Ectodermal cell (in vitro differentiated cells): ENCODE results near the gene DNMT3L.
"Not testable (repeated sequence)": the region's sequence is repeated elsewhere in the genome, so short reads cannot be mapped to it uniquely, and the experiment has no call there.

Source experiments
- H3K27ac ChIP-seq: 2 replicates; pipeline ENCODE4 v1.7.0; 2013; ENCODE audit warnings: mild to moderate bottlenecking, low read depth, low read length; ENCODE audit not compliant: insufficient read depth, poor library complexity, severe bottlenecking
- H3K27me3 ChIP-seq: 2 replicates; pipeline ENCODE4 v1.7.0; 2013; ENCODE audit warnings: mild to moderate bottlenecking, low read length; ENCODE audit not compliant: insufficient read depth, control insufficient read depth, poor library complexity, severe bottlenecking
- H3K36me3 ChIP-seq: one replicate; pipeline ENCODE4 v1.7.0; 2013; ENCODE audit warnings: low read length; ENCODE audit not compliant: control insufficient read depth, insufficient read depth
- H3K4me1 ChIP-seq: one replicate; pipeline ENCODE4 v1.7.0; 2013; ENCODE audit warnings: low read length; ENCODE audit not compliant: control insufficient read depth, insufficient read depth
- H3K4me3 ChIP-seq: 2 replicates; pipeline ENCODE4 v1.7.0; 2013; ENCODE audit warnings: low read depth, low read length, control low read depth; ENCODE audit not compliant: insufficient read depth
- H3K9me3 ChIP-seq: 2 replicates; pipeline ENCODE4 v1.7.0; 2013; ENCODE audit warnings: mild to moderate bottlenecking, low read length, moderate library complexity; ENCODE audit not compliant: control insufficient read depth
- WGBS, 2 experiments: methylation state at CpG; one replicate each; pipeline ENCODE4 v1.1.7; 2013; ENCODE audit warnings: missing lambda C conversion rate in 2 of 2; 5-methylcytosine and 5-hydroxymethylcytosine counted together

The DNMT3L gene

DNA sequence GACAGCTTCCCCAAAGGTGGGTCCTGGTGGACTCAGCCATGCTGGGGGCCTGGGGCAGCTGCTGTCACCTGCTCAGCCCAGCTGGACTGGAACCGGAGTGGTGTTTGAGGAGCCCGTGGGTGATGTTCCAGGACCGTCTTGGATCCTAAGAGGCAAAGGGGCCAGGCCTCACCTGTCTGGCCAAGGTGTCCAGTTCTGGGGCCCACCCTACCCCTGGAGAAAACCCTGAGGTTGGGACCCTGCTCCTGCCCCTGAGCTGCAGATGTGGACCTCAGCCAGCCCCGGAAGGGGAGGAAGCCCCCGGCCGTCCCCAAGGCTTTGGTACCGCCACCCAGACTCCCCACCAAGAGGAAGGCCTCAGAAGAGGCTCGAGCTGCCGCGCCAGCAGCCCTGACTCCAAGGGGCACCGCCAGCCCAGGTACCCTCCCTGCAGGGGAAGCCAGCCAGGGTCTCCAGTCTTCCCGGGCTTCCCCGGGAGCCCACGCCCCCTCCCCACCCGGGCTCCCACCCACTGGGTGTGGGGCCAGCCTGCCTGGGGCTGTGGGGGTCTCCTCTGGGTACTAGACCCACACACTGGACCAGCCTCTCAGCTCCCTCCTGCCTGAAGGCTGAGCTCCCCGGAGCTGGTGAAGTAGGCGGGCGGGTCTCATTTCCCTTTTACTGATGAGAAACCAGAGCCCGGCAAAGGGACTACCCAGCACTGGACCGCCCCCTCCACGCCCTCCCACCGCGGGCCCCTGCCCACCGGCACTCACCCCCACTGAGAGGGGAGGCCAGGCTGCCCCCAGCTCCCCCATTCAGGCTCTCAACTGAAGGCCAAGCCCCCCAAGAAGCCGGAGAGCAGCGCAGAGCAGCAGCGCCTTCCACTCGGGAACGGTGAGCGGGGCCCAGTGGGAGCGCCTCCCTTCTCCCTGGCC, 25.3 kb upstream of the DNMT3L start:
- Histone ChIP-seq H3K4me3 (no peak overlapping the region), H3K4me1 (peaks cover 34% of the 10 kb centered on the region), H3K27ac (no peak overlapping the region), H3K36me3 (no peaks in the 10 kb centered on the region), H3K9me3 (no peaks in the 10 kb centered on the region), H3K27me3 (peaks cover 33% of the 10 kb centered on the region)
- 76 to 78% methylated on average over 31 of the region's 31 CpGs for WGBS, 2 experiments

DNA sequence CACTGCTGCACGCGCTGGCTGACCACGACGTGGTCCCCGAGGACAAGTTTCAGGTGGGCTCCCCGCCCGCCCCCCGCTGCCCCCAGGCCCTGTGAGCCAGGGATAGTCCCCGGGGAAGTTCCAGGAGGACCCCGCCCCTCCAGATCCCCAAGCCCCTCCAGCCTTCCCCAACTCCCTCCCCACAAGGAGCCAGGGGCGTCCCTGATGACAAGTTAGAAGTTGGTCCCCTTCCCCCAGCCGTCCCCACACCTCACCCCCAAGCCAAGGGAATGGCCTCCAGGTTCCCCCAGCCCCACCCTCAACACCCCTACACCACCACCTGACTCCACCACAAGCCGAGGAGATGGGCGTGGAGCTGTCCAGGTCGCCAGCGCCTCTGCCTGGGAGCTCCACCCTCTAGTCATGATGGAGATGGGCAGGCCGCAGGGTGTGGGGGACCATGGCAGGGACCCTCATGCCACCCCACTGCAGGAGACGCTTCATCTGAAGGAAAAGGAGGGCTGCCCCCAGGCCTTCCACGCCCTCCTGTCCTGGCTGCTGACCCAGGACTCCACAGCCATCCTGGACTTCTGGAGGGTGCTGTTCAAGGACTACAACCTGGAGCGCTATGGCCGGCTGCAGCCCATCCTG, 24.5 kb upstream of the DNMT3L start:
- Histone ChIP-seq H3K27ac (no peak overlapping the region), H3K4me1 (peaks cover 34% of the 10 kb centered on the region), H3K4me3 (no peak overlapping the region), H3K9me3 (no peaks in the 10 kb centered on the region), H3K27me3 (peaks cover 33% of the 10 kb centered on the region), H3K36me3 (no peaks in the 10 kb centered on the region)
- WGBS, 2 experiments: 69 to 71% methylated on average over 21 of the region's 21 CpGs

DNA sequence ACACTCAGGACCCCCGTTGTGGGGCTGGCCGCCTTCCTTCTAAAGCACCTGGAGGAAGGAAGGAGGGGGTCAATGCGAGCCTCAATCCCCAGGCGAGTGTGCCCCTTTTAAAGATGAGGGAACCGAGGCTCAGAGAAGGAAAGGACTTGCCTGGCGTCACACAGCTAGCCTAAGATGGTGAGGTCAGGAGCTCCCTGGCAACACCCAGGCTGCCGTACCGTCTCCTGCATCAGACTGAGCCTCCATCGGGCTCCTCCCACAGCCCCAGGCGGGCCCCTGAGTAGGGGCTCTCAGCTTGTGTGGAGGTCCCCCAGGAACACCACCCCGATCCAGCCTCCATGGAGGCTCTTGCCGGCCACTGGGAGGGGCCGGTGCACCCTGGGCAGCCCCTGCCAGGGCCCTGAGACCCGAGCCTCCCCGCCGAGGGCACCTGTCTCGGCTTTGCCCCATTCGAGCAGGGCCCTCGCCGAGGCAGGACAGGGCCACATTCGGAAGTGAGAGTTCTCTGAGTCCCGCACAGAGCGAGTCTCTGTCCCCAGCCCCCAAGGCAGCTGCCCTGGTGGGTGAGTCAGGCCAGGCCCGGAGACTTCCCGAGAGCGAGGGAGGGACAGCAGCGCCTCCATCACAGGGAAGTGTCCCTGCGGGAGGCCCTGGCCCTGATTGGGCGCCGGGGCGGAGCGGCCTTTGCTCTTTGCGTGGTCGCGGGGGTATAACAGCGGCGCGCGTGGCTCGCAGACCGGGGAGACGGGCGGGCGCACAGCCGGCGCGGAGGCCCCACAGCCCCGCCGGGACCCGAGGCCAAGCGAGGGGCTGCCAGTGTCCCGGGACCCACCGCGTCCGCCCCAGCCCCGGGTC, 23.7 kb upstream of the DNMT3L start, which contains the start of gene AIRE:
AIRE (plus strand) TSS at position 739 of the 855 bp plus-strand sequence. CDS start 131 bp downstream, outside the sequence.
- H3K9me3 ChIP-seq: no peaks in the 10 kb centered on the region
- peaks cover 33% of the 10 kb centered on the region for H3K27me3 ChIP-seq
- H3K4me1 ChIP-seq: peaks cover 34% of the 10 kb centered on the region
- no peaks in the 10 kb centered on the region for H3K36me3 ChIP-seq
- 29 to 30% methylated on average over 56 of the region's 56 CpGs for WGBS, 2 experiments
- no peak within 1 kb of the TSS for H3K4me3 ChIP-seq
- no peak within 1 kb of the TSS for H3K27ac ChIP-seq

GRCh38 chr21:44283948-44284347, 22.3 kb upstream of the DNMT3L start:
- 79 to 80% methylated on average over 11 of the region's 11 CpGs for WGBS, 2 experiments
- no peak overlapping the region for H3K4me3 ChIP-seq
- peaks cover 34% of the 10 kb centered on the region for H3K4me1 ChIP-seq
- H3K27me3 ChIP-seq: peaks cover 33% of the 10 kb centered on the region
- H3K9me3 ChIP-seq: no peaks in the 10 kb centered on the region
- H3K36me3 ChIP-seq: no peaks in the 10 kb centered on the region
- no peak overlapping the region for H3K27ac ChIP-seq

- not testable (repeated sequence) for H3K9me3 ChIP-seq, H3K36me3 ChIP-seq, H3K4me3 ChIP-seq, H3K27ac ChIP-seq
- WGBS, 2 experiments: 21 to 31% methylated on average over 10 of the region's 11 CpGs
- Histone ChIP-seq H3K4me1 (peaks cover 34% of the 10 kb centered on the region), H3K27me3 (peaks cover 33% of the 10 kb centered on the region)
These were observed 21.6 kb upstream of the DNMT3L start for GRCh38 chr21:44283211-44283785.

GRCh38 chr21:44282370-44282769, 20.7 kb upstream of the DNMT3L start:
- H3K36me3 ChIP-seq: no peaks in the 10 kb centered on the region
- no peak overlapping the region for H3K4me3 ChIP-seq
- WGBS, 2 experiments: 91 to 95% methylated on average over 9 of the region's 9 CpGs
- no peaks in the 10 kb centered on the region for H3K9me3 ChIP-seq
- peaks cover 30% of the 10 kb centered on the region for H3K4me1 ChIP-seq
- H3K27ac ChIP-seq: no peak overlapping the region
- peaks cover 33% of the 10 kb centered on the region for H3K27me3 ChIP-seq

GRCh38 chr21:44281801-44282200, 20.1 kb upstream of the DNMT3L start:
- no peaks in the 10 kb centered on the region for H3K36me3 ChIP-seq
- no peaks in the 10 kb centered on the region for H3K9me3 ChIP-seq
- no peak overlapping the region for H3K4me3 ChIP-seq
- H3K27ac ChIP-seq: no peak overlapping the region
- H3K4me1 ChIP-seq: peaks cover 25% of the 10 kb centered on the region
- peaks cover 32% of the 10 kb centered on the region for H3K27me3 ChIP-seq
- WGBS, 2 experiments: 95 to 96% methylated on average over 9 of the region's 9 CpGs

DNA sequence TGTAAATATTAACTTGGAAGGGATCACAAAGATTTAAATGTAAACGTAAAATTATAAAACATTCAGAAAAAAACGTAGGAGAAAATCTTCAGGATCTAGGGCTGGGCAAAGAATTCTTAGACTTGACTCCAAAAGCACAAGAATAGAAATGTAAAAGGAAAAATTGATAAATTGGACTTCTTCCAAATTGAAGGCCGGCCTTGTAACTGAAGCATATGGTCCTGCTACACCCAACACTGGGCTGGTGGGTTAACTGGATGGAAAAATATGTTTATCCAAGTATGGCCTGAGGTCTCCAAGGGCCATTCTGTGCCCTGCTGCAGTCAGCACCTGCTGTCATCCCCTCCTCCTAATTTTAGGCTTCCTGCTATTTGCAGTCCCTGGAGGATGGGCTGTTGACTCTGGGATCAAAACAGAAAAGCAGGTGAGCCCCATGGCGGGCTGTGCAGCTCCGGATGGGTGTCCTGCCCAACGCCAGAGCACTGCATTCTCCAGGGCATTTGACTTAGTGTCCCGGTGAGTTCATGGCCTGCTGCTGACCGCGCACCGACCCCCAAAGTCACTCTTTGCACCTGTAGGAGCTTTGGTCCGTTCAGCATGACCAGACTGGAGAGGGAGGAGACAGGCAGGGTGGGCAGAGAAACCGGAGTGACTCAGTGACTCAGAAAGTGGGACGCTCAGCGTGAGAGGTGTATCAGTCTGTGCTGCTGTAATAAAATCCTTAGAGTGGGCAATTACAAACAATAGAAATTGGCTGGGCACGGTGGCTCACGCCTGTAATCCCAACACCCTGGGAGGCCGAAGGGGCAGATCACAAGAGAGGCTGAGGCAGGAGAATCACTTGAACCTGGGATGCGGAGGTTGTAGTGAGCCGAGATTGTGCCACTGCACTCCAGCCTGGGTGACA, 17.9 kb upstream of the DNMT3L start:
- H3K4me1 ChIP-seq: peaks cover 15% of the 10 kb centered on the region
- H3K36me3 ChIP-seq: no peaks in the 10 kb centered on the region
- WGBS, 2 experiments: 92 to 94% methylated on average over 19 of the region's 19 CpGs
- H3K27ac ChIP-seq: no peak overlapping the region
- H3K27me3 ChIP-seq: peaks cover 10% of the 10 kb centered on the region
- H3K9me3 ChIP-seq: no peaks in the 10 kb centered on the region
- H3K4me3 ChIP-seq: no peak overlapping the region

- Histone ChIP-seq H3K4me1 (no peaks in the 10 kb centered on the region), H3K27me3 (no peaks in the 10 kb centered on the region), H3K4me3 (no peak overlapping the region), H3K36me3 (no peaks in the 10 kb centered on the region), H3K27ac (no peak overlapping the region), H3K9me3 (no peaks in the 10 kb centered on the region)
- 78 to 94% methylated on average over 5 of the region's 5 CpGs for WGBS, 2 experiments
These were observed 13.3 kb upstream of the DNMT3L start for GRCh38 chr21:44275041-44275440.
